ENCODE measurements around the gene GPC4. TPM values are rescaled to one million over a fixed set of nuclear protein-coding genes. Genes with fewer than 3 reads are reported as not detected.

Gene GPC4
- polyA plus RNA-seq, 1 donor from 2014 or later = 1.2 TPM

- TF ChIP-seq CTCF (IDR thresholded peaks at IDR 0.05; ENCODE audit: poor library complexity, severe bottlenecking) (no peak), POLR2AphosphoS5 (IDR thresholded peaks at IDR 0.05) (no peak)
These were observed 146.1 kb downstream of the GPC4 start (continued) for GRCh38 chrX:133269168-133269567.

DNA sequence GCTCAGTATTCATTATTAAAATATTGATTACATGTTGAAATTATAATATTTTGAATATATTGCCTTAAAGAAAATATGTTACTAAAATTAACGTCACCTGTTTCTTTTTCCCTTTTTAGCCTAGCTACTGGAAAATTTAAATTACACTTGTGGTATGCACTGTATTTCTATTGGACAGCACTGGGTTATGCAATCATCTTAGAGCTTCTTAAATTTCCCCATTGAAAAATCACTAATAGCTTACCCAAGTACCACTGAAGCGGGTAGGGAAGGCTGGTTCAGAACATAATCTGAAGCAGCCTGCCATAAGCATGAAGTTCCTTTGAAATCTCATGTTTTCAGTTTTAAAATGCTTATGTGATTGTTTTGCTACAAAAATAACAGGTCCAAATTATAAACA is 147.7 kb downstream of the GPC4 start:
- Histone ChIP-seq H3K79me2 (replicated peaks; ENCODE audit: insufficient read depth, low read length) (no peaks in the 10 kb centered on the region), H3K36me3 (ENCODE audit: insufficient read depth, low read length) (no peaks in the 10 kb centered on the region), H2AFZ (ENCODE audit: low read depth, low read length) (no peak overlapping the region), H3K4me3 (ENCODE audit: low read length) (no peak overlapping the region), H3F3A (ENCODE audit: insufficient read depth, low read length, poor library complexity, severe bottlenecking) (no peaks in the 10 kb centered on the region), H3K9me2 (ENCODE audit: insufficient read depth, low read length) (no peaks in the 10 kb centered on the region), H3K4me2 (ENCODE audit: low read length) (no peak overlapping the region), H3K27ac (ENCODE audit: low read length) (no peak overlapping the region), H3K27me3 (ENCODE audit: insufficient read depth, low read depth, low read length) (no peaks in the 10 kb centered on the region), H3K9me3 (ENCODE audit: low read length) (no peaks in the 10 kb centered on the region), H3K9ac (ENCODE audit: low read length) (no peak overlapping the region), H4K20me1 (ENCODE audit: insufficient read depth) (no peaks in the 10 kb centered on the region)
- no peak for TF ChIP-seq EZH2 (IDR thresholded peaks at IDR 0.05; ENCODE audit: borderline replicate concordance, insufficient read depth, low read length, poor library complexity, severe bottlenecking)
- TF ChIP-seq SMC3 (conservative IDR thresholded peaks at IDR 0.05; ENCODE audit: poor library complexity) = no peak
- TF ChIP-seq CTCF (IDR thresholded peaks at IDR 0.05; ENCODE audit: poor library complexity, severe bottlenecking) = no peak

GRCh38 chrX:133265331-133265730 is 150.0 kb downstream of the GPC4 start:
- Histone ChIP-seq H3K79me2 (replicated peaks; ENCODE audit: insufficient read depth, low read length) (no peaks in the 10 kb centered on the region), H3K9ac (ENCODE audit: low read length) (no peak overlapping the region), H3K4me2 (ENCODE audit: low read length) (no peak overlapping the region), H3K27me3 (ENCODE audit: insufficient read depth, low read depth, low read length) (no peaks in the 10 kb centered on the region), H3K9me3 (ENCODE audit: low read length) (no peaks in the 10 kb centered on the region), H3K27ac (ENCODE audit: low read length) (no peak overlapping the region), H4K20me1 (ENCODE audit: insufficient read depth) (no peaks in the 10 kb centered on the region), H2AFZ (ENCODE audit: low read depth, low read length) (no peak overlapping the region), H3K4me3 (ENCODE audit: low read length) (no peak overlapping the region), H3F3A (ENCODE audit: insufficient read depth, low read length, poor library complexity, severe bottlenecking) (no peaks in the 10 kb centered on the region), H3K9me2 (ENCODE audit: insufficient read depth, low read length) (no peaks in the 10 kb centered on the region), H3K36me3 (ENCODE audit: insufficient read depth, low read length) (no peaks in the 10 kb centered on the region)
- TF ChIP-seq REST (IDR thresholded peaks at IDR 0.05; ENCODE audit: borderline replicate concordance) (no peak), RAD21 (conservative IDR thresholded peaks at IDR 0.05) (no peak), TAF1 (IDR thresholded peaks at IDR 0.05; ENCODE audit: low read depth) (no peak), MXI1 (conservative IDR thresholded peaks at IDR 0.05; ENCODE audit: poor library complexity, severe bottlenecking) (no peak), CTCF (IDR thresholded peaks at IDR 0.05; ENCODE audit: poor library complexity, severe bottlenecking) (no peak), SMC3 (conservative IDR thresholded peaks at IDR 0.05; ENCODE audit: poor library complexity) (no peak), POLR2AphosphoS5 (IDR thresholded peaks at IDR 0.05) (no peak), EZH2 (IDR thresholded peaks at IDR 0.05; ENCODE audit: borderline replicate concordance, insufficient read depth, low read length, poor library complexity, severe bottlenecking) (no peak), EP300 (conservative IDR thresholded peaks at IDR 0.05; ENCODE audit: poor library complexity, severe bottlenecking) (no peak)
